Naive B cell (primary cell): ENCODE measurements around the gene CYP4B1. TPM values are rescaled to one million over a fixed set of nuclear protein-coding genes. Genes with fewer than 3 reads are reported as not detected.
"Not testable (repeated sequence)": the region's sequence is repeated elsewhere in the genome, so short reads cannot be mapped to it uniquely, and the experiment has no call there.

ENCODE experiments used
- ATAC-seq, 2 donors: fragments of 150-1000 bp; cut with Tn5 transposase; 2 replicates each; pipeline ENCODE4 v1.10.0; 2021; ENCODE audit warnings: low read depth in 2 of 2, mild to moderate bottlenecking in 2 of 2, moderate library complexity in 2 of 2
- DNase-seq: peaks from one replicate; pipeline ENCODE4 v3.0.0; 2022
- H3K27ac Mint-ChIP-seq, 6 donors: one replicate each; pipeline ENCODE4 v1.8.0; 2020 to 2022; ENCODE audit warnings: mild to moderate bottlenecking in 6 of 6, mixed read lengths in 6 of 6, moderate library complexity in 5 of 6, inconsistent platforms in 2 of 6
- H3K27me3 Mint-ChIP-seq, 3 donors: one replicate each; pipeline ENCODE4 v1.8.0; 2021 to 2022; ENCODE audit warnings: mixed read lengths in 3 of 3, mild to moderate bottlenecking in 1 of 3
- H3K36me3 Mint-ChIP-seq, 2 donors: one replicate each; pipeline ENCODE4 v1.8.0; 2020 to 2022; ENCODE audit warnings: mixed read lengths in 2 of 2, inconsistent platforms in 1 of 2, mild to moderate bottlenecking in 1 of 2
- H3K4me1 Mint-ChIP-seq, 3 donors: one replicate each; pipeline ENCODE4 v1.8.0; 2020 to 2022; ENCODE audit warnings: mixed read lengths in 3 of 3, inconsistent platforms in 1 of 3, mild to moderate bottlenecking in 1 of 3, moderate library complexity in 1 of 3
- H3K4me3 Mint-ChIP-seq, 8 donors: one replicate each; pipeline ENCODE4 v1.8.0; 2020 to 2022; ENCODE audit warnings: mild to moderate bottlenecking in 8 of 8, mixed read lengths in 8 of 8, moderate library complexity in 8 of 8, inconsistent platforms in 2 of 8
- H3K9me3 Mint-ChIP-seq, 7 donors: one replicate each; pipeline ENCODE4 v1.8.0; 2020 to 2022; ENCODE audit warnings: mixed read lengths in 7 of 7, mild to moderate bottlenecking in 5 of 7, inconsistent platforms in 2 of 7, moderate library complexity in 1 of 7
- polyA plus RNA-seq, 6 donors: library from polyadenylated mRNA; unstranded; fragments of 300-500 nt; fragmentation: Illumina TruSeq; gene quantifications; one replicate each; pipeline ENCODE4 v1.2.3, GENCODE V29; 2021; ENCODE audit warnings: low read depth in 6 of 6

CYP4B1 gene
- polyA plus RNA-seq, 6 donors from 2014 or later, result not detected

DNA sequence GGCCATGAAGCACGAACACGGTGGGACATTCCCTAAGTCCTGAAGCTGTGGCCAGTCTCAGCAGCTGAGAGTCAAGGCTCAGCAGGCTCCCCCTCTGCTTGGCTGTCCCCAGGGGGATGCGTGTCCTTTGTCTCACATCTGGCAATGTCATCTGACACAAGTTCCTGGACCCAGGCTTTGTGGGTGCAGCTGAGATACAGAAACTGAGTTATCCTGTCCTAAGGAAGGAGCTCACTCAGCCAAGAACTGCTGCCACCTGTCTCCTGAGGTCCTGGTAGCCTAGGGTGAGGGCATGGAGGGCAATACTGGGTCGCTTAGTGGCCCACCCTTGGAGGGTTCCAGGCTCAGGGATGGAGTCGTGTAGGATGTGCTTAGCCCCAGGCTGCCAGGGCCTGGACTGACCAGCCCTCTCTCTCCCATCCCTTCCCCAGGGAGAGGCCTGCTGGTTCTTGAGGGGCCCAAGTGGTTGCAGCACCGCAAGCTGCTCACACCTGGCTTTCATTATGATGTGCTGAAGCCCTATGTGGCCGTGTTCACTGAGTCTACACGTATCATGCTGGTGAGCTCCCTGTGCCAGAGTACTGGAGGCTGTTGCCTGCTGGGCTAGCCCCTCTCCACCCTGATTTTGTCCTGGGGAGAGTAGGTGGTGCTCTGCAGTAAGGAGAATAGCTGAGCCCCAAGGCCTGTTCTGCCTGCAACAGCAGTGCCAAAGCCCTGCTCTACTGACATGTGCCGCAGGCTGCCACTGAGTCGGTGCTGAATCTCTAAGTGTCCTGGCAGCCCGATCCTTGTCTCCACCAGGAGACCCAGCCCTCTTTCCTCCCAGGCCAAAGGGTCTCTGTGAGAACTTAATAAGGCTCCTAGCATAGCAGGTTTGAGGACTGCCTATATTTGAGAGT is 13.5 kb downstream of the CYP4B1 start:
- ATAC-seq (no peak), DNase-seq (no peak)
- Mint-ChIP-seq H3K4me1 (no peaks in the 10 kb centered on the region), H3K36me3 (no peaks in the 10 kb centered on the region), H3K27ac (no peak overlapping the region), H3K4me3 (no peak overlapping the region), H3K27me3 (peaks cover 4 to 26% (median 13%) of the 10 kb centered on the region in 3 donors), H3K9me3 (peaks cover 0 to 11% (median 4%) of the 10 kb centered on the region in 7 donors)

DNA sequence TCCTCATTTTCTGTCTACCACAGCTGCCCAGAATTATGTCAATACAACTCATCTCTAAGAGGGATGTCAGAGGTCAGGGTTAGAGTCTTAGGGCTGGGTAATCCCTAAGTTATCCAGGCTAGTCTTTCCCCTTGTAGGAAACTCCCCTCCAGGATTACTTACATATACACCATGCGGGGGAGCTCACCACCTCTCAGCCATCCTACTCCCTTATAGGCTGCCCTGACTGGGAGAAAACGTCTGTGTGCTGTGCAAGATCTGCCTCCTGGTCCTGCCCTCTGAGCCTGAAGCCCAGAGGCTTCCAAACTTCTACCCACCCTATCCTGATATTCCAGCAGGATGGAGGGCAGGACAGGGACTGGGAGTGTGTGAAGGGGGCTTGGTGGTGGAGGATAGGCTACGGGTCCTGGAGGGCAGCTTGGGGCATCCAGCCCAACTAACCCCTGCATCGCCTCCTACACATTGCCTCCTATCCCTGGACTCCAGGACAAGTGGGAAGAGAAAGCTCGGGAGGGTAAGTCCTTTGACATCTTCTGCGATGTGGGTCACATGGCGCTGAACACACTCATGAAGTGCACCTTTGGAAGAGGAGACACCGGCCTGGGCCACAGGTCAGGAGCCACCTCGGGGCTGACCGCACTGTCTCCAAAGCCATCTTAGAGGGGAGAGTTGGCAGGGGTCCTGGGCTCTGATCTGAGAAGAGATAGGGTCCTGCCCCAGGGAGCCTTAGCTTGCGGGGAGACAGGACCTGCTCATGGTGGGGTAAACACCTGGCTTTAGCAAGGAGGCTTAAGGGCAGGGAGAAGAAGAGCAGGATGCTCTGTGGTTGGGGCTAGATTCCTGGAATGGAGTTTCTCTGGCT is 14.4 kb downstream of the CYP4B1 start:
- H3K27ac Mint-ChIP-seq, result no peak overlapping the region
- H3K4me1 Mint-ChIP-seq, result no peaks in the 10 kb centered on the region
- no peaks in the 10 kb centered on the region for H3K36me3 Mint-ChIP-seq
- no peak for ATAC-seq
- H3K27me3 Mint-ChIP-seq, result peaks cover 4 to 22% (median 13%) of the 10 kb centered on the region in 3 donors
- no peak for DNase-seq
- no peak overlapping the region for H3K4me3 Mint-ChIP-seq
- H3K9me3 Mint-ChIP-seq, result peaks cover 0 to 11% (median 3%) of the 10 kb centered on the region in 7 donors

DNA sequence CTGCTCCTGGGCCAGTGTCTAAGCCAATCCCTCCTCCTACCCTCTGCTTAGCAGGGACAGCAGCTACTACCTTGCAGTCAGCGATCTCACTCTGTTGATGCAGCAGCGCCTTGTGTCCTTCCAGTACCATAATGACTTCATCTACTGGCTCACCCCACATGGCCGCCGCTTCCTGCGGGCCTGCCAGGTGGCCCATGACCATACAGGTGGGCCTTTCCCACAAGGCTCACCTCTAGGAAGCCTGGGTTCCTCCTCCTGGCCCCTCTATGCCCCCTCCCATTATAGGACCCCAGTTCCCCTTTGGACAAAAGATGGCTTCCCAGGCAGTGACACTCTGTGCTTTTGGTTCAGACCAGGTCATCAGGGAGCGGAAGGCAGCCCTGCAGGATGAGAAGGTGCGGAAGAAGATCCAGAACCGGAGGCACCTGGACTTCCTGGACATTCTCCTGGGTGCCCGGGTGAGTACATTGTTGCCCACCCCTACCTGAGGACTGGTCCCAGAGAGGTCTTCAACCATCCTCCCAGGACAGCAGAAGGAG is 15.1 kb downstream of the CYP4B1 start:
- ATAC-seq, result no peak
- peaks cover 0 to 11% (median 3%) of the 10 kb centered on the region in 7 donors for H3K9me3 Mint-ChIP-seq
- H3K4me1 Mint-ChIP-seq, result no peaks in the 10 kb centered on the region
- H3K27ac Mint-ChIP-seq, result no peak overlapping the region
- no peak overlapping the region for H3K4me3 Mint-ChIP-seq
- peaks cover 4 to 22% (median 13%) of the 10 kb centered on the region in 3 donors for H3K27me3 Mint-ChIP-seq
- H3K36me3 Mint-ChIP-seq, result no peaks in the 10 kb centered on the region
- DNase-seq, result no peak

DNA sequence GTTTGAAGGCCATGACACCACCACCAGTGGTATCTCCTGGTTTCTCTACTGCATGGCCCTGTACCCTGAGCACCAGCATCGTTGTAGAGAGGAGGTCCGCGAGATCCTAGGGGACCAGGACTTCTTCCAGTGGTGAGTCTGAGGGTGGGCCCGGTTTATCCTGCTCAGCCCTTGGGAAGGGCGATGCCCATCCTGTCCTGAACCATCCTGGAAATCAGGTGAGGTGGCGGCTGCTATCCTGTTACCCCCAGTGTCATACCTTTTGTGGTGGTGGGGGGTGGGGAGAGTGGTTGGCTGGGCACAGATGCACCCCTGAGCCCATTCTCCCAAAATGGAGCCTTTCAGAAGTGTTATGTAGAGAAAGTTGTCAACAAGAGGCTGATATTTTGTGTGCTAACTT is 16.3 kb downstream of the CYP4B1 start:
- H3K4me1 Mint-ChIP-seq, result no peaks in the 10 kb centered on the region
- no peak overlapping the region for H3K4me3 Mint-ChIP-seq
- H3K36me3 Mint-ChIP-seq, result no peaks in the 10 kb centered on the region
- H3K9me3 Mint-ChIP-seq, result peaks cover 0 to under 1% (median 0%) of the 10 kb centered on the region in 7 donors
- no peak for DNase-seq
- ATAC-seq, result no peak
- H3K27ac Mint-ChIP-seq, result no peak overlapping the region
- peaks cover 8 to 27% (median 19%) of the 10 kb centered on the region in 3 donors for H3K27me3 Mint-ChIP-seq

GRCh38 chr1:46816930-46817329 is 18.1 kb downstream of the CYP4B1 start:
- ATAC-seq, result no peak
- no peak overlapping the region for H3K4me3 Mint-ChIP-seq
- H3K27ac Mint-ChIP-seq, result no peak overlapping the region
- peaks cover 5 to 26% (median 24%) of the 10 kb centered on the region in 3 donors for H3K27me3 Mint-ChIP-seq
- no peaks in the 10 kb centered on the region for H3K4me1 Mint-ChIP-seq
- no peak for DNase-seq
- H3K9me3 Mint-ChIP-seq, result no peaks in the 10 kb centered on the region
- H3K36me3 Mint-ChIP-seq, result no peaks in the 10 kb centered on the region

- Mint-ChIP-seq H3K4me1 (no peaks in the 10 kb centered on the region), H3K27me3 (peaks cover 5 to 32% (median 24%) of the 10 kb centered on the region in 3 donors), H3K27ac (no peak overlapping the region), H3K36me3 (no peaks in the 10 kb centered on the region), H3K9me3 (peaks cover 0 to 4% (median 0%) of the 10 kb centered on the region in 7 donors), H3K4me3 (no peak overlapping the region)
- ATAC-seq (no peak), DNase-seq (no peak)
These were observed 19.0 kb downstream of the CYP4B1 start for GRCh38 chr1:46817814-46818213.

DNA sequence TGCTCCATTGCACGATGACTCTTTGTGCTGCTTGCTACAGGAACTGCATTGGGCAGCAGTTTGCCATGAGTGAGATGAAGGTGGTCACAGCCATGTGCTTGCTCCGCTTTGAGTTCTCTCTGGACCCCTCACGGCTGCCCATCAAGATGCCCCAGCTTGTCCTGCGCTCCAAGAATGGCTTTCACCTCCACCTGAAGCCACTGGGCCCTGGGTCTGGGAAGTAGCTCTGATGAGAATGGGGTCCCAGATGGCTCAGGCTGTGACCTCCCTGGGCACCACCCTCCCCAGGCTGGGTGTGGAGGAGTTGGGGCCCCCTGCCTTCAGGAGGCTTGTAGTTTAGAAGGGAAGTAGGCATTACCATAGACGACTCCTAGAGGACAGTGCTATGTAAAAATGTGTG is 19.7 kb downstream of the CYP4B1 start:
- H3K4me1 Mint-ChIP-seq, result no peaks in the 10 kb centered on the region
- peaks cover 5 to 32% (median 18%) of the 10 kb centered on the region in 3 donors for H3K27me3 Mint-ChIP-seq
- H3K4me3 Mint-ChIP-seq, result no peak overlapping the region
- DNase-seq, result no peak
- no peak for ATAC-seq
- no peak overlapping the region for H3K27ac Mint-ChIP-seq
- H3K9me3 Mint-ChIP-seq, result peaks cover 0 to 4% (median 0%) of the 10 kb centered on the region in 7 donors
- no peaks in the 10 kb centered on the region for H3K36me3 Mint-ChIP-seq

DNA sequence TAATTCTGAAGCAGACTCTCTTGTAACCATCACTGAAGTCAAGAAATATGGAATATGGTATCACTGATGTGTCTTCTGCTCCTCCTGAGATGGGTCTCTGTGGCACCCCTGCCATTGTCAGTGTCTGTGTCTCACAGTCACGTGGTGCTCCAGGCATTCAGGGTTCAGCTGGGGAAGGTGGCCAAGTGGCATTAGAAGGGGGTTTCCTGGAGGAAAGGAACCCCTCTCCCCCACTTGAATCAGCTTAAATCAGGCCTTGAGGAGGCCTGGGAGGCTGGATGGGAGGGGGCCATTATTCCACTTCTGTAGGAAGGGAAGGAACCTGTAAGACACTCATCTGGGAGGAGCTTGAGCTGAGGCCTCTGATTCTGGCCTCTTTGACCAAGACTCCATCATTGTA is 20.5 kb downstream of the CYP4B1 start:
- Mint-ChIP-seq H3K4me1 (no peaks in the 10 kb centered on the region), H3K27ac (no peak overlapping the region), H3K9me3 (peaks cover 0 to 4% (median 0%) of the 10 kb centered on the region in 7 donors), H3K36me3 (no peaks in the 10 kb centered on the region), H3K4me3 (no peak overlapping the region), H3K27me3 (peaks cover 5 to 27% (median 12%) of the 10 kb centered on the region in 3 donors)
- ATAC-seq (no peak), DNase-seq (no peak)

DNA sequence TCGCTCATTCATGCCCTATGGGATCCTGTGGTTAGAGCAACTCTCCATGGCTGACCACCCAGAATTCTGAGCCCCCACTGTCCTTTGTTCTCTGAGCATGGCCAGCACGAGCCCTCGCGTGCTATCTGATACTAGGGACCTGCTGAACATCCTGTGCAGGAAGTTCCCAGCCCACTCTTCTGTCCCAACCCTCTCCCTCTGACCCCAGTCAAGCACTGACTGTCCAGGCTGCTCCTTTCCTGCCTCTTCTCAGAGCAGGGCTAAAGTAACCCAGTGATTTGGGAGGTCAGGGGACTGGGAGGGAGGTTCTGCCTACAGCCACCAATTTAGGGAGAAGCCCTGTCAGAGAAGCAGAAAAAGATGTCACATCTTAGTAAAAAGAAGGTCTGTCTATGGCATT is 21.2 kb downstream of the CYP4B1 start:
- Mint-ChIP-seq H3K4me3 (no peak overlapping the region), H3K27me3 (peaks cover 5 to 22% (median 12%) of the 10 kb centered on the region in 3 donors), H3K36me3 (no peaks in the 10 kb centered on the region), H3K9me3 (peaks cover 0 to 10% (median 4%) of the 10 kb centered on the region in 7 donors), H3K27ac (no peak overlapping the region), H3K4me1 (no peaks in the 10 kb centered on the region)
- no peak for DNase-seq
- no peak for ATAC-seq

DNA sequence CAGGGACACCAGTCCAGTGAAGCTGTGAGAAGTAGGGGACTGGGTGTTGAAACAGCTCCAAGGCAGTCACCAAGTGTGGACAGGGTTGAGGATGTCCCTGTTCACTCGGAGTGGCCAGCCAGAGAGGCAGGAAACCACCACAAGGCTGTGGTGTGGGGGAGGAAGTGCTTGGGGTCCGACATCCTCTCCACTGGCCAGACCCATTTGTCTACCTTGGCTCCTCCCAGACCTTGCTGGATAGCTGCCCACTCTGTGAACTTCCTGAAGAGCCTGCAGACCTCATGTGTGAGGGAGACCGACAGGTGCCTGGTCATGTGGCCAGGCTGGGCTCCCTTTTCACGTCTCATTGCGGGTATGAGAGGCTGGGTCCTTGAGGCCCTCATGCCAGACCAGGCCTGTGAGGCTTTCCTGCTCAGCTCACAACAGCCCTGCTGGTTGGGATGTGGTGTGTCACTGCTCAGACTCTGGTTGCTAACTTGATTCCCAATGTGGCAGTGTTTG is 21.8 kb downstream of the CYP4B1 start:
- Mint-ChIP-seq H3K4me1 (no peaks in the 10 kb centered on the region), H3K27ac (no peak overlapping the region), H3K9me3 (peaks cover 0 to 10% (median 4%) of the 10 kb centered on the region in 7 donors), H3K27me3 (peaks cover 5 to 21% (median 12%) of the 10 kb centered on the region in 3 donors), H3K36me3 (no peaks in the 10 kb centered on the region), H3K4me3 (peak overlapping the region in 1 of 8 donors; percentile 48)
- ATAC-seq (no peak), DNase-seq (no peak)

- no peak for ATAC-seq
- Mint-ChIP-seq H3K27me3 (peaks cover 5 to 17% (median 14%) of the 10 kb centered on the region in 3 donors), H3K4me3 (no peak overlapping the region)
These were observed 23.5 kb downstream of the CYP4B1 start for GRCh38 chr1:46822248-46822826.

DNA sequence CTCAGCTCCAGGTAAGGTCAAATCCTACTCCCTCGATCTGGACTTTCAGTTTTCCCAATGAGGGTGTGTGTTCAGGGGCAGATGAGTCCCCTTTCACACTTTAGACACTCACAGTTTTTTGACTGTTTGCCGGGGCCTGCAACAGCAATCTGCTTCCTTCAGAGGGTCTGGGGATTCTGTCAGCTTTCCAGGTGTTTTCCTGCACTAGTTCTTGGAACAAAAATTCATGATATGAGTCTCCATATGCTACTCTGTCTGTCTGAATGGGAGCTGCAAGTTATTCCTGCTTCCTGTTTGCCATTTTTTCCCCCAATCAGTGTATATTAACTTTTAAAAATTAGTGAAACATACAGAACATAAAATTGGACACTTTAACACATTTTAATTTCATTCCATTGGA is 24.3 kb downstream of the CYP4B1 start:
- H3K9me3 Mint-ChIP-seq, result peaks cover 0 to 17% (median 11%) of the 10 kb centered on the region in 7 donors
- no peaks in the 10 kb centered on the region for H3K36me3 Mint-ChIP-seq
- H3K4me3 Mint-ChIP-seq, result no peak overlapping the region
- ATAC-seq (no peak), DNase-seq (no peak)
- H3K27ac Mint-ChIP-seq, result no peak overlapping the region
- H3K27me3 Mint-ChIP-seq, result peaks cover 8 to 18% (median 14%) of the 10 kb centered on the region in 3 donors
- H3K4me1 Mint-ChIP-seq, result no peaks in the 10 kb centered on the region

More at GRCh38 chr1:46822248-46822826, 23.5 kb downstream of the CYP4B1 start:
- Mint-ChIP-seq H3K9me3 (peaks cover 0 to 16% (median 11%) of the 10 kb centered on the region in 7 donors), H3K4me1 (no peaks in the 10 kb centered on the region), H3K36me3 (no peaks in the 10 kb centered on the region), H3K27ac (no peak overlapping the region)
- DNase-seq, result no peak

DNA sequence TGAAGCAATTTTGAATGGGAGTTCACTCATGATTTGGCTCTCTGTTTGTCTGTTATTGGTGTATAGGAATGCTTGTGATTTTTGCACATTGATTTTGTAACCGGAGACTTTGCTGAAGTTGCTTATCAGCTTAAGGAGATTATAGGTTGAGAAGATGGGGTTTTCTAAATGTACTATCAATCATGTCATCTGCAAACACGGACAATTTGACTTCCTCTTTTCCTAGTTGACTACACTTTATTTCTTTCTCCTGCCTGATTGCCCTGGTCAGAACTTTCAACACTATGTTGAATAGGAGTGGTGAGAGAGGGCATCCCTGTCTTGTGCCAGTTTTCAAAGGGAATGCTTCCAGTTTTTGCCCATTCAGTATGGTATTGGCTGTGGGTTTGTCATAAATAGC is 28.0 kb downstream of the CYP4B1 start:
- not testable (repeated sequence) for H3K4me1 Mint-ChIP-seq, DNase-seq, H3K4me3 Mint-ChIP-seq, H3K27ac Mint-ChIP-seq, ATAC-seq, H3K36me3 Mint-ChIP-seq
- H3K27me3 Mint-ChIP-seq, result peaks cover 5 to 23% (median 12%) of the 10 kb centered on the region in 3 donors
- H3K9me3 Mint-ChIP-seq, result peaks cover 0 to 20% (median 11%) of the 10 kb centered on the region in 7 donors
